Measurements from ENCODE around the gene TAF6L.
"Not testable (repeated sequence)": the region's sequence is repeated elsewhere in the genome, so short reads cannot be mapped to it uniquely, and the experiment has no call there.

TAF6L gene

DNA sequence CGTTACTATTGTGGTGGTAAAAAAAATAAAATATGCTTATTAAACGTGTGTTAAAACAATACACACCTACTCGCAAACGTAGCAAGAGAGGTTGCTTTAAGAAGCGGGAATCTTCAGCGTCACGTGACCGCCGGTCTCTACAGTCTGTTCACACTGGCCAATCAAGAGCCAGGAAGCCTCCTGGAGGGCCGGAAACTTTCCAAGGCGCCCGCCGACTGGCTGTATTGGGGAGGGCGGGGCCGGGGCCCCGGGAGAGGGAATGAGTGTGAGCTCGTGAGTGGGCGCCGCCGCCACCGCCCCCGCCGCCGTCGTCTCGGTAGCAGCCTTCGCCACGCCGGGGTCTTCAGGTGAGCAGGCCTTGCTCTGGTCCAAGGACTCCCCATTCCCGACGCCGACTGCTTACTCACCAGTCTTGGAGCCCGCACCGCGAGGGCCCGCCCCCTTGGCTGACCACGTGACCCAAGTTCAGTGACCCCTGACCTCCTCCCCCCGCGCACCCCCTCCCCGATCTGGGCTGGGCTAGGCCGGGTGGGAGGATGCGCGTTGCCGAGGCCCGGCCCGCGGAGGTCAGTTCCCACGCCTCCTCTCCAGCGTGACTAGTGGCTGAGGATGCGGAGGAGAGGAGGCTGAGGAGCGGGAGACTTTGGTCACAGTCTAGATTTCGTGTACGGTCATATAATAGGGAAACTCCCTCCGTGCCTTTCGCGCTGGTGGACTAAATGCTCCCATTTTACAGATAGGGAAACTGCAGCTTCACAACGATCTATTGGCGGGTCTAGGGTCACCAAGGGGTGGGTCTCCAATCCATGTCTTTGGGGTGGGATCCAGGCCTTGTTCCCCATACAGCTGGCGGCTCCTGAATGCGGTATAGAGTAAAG is at the start of gene TAF6L:
Gene TAF6L, plus strand, starts transcription at position 253 of the 878 bp plus-strand sequence. CDS start 4,388 bp downstream, outside the sequence.
- FAIRE-seq: peak; percentile 48

- no peak for FAIRE-seq
These were observed 49.2 kb upstream of the TAF6L start for GRCh38 chr11:62721994-62722393.

GRCh38 chr11:62724171-62724570 is 47.0 kb upstream of the TAF6L start:
- no peak for FAIRE-seq

DNA sequence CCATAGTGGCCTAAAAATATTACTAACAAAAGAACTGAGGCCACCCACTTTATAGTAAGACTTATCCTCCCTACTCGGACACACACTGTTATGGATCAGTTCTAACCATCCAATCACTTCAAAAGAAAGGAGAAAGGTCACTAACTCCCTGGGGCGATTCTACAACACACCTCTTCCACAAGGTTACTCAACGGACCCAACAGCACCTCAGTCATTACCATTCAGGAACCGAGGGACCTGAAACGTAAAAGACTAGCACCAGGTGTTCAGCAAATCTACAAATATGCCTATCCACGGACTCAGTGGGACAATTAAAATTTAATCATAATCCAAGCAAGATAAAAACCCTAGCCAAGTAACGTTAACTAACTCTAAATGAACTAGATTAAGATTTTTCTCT is 45.5 kb upstream of the TAF6L start:
- no peak for FAIRE-seq

DNA sequence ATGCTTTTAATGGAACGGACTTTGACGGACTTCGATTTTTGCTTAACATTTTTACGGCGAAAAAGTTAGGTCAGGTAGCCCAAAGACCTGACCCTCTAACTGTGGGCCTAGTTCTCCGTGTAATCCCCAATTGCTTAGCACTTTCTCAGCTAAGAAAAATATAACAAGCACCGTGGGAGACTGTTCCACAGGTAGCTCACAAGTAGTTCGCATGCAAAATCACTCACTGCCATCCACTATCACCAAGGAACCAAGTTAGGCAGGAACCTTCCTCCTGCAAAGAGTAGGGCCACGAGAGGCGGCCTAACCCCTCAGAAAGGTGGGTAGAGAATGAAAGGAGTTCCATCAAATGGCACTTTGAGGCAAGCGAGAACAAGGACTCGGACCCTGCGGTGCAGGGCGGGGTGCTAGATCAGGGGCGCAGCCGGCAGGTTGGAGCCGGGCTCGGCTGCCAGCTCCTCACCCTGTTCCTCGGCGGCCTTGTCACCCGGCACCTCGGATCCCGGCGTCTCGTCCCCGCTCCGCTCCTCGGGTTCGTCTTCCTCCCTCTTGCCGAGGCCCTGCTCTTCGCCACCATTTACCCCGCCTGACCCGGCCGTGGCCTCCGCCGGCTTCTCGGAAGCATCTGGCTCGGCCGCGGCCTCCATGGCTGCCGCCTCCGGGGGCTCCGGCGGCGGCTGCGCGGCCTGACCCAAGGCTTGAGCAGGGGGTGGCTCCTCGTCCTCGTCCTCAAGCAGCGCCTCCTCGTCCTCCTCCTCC is 44.9 kb upstream of the TAF6L start:
- FAIRE-seq: no peak

- FAIRE-seq: no peak
These were observed 44.4 kb upstream of the TAF6L start for GRCh38 chr11:62726915-62727164.

GRCh38 chr11:62727165-62727871 is 43.9 kb upstream of the TAF6L start, which contains the start of gene HNRNPUL2:
TSS of gene HNRNPUL2 (minus strand) at chr11:62727457. CDS start at chr11:62727156, 301 bp downstream.
- FAIRE-seq: peak; percentile 86

GRCh38 chr11:62727872-62728170 is 43.4 kb upstream of the TAF6L start:
- peak; percentile 88 for FAIRE-seq

GRCh38 chr11:62728171-62728988 is 42.8 kb upstream of the TAF6L start, which contains the start of gene TTC9C:
TSS of gene TTC9C (plus strand) at chr11:62728486. CDS start at chr11:62728849, 363 bp downstream.
- peak; percentile 39 for FAIRE-seq

GRCh38 chr11:62730076-62730475 is 41.1 kb upstream of the TAF6L start:
- FAIRE-seq: not testable (repeated sequence)

DNA sequence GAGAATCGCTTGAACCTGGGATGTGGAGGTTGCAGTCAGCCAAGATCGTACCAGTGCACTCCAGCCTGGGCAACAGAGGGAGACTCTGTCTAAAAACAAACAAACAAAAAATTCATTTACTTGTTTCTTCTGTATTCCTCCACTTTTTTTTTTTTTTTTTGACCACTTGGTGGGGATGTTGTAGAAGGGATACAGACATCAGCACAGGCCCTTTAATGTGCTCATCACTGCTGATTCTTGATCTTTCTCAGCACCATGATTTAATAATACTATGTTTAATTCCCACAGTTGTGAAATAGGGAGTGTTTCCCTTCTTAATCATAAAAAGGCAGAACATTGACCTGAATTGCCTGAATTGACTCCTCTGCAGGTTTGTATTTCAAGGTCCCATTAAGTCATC is 38.4 kb upstream of the TAF6L start:
- no peak for FAIRE-seq

DNA sequence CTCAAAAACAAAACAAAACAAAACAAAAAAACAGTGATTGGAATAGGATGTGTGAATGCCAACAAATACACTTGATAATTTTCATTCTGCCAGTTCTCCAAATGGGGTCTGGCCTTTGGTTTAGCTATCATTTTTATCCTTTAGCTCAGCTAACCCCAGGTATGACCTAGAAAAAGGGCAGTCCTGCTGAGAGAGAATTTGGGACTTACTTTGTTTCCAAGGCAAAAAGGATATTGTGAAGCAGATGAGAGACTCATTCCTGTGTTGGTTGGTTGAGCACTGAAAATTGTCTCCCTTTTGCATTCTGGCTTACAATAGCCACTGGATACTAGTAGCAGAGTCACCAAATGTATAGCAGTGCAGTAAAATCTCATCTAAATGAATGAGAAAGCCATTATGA is 34.0 kb upstream of the TAF6L start:
- no peak for FAIRE-seq

- FAIRE-seq: no peak
These were observed 23.6 kb upstream of the TAF6L start for GRCh38 chr11:62747475-62748160.

DNA sequence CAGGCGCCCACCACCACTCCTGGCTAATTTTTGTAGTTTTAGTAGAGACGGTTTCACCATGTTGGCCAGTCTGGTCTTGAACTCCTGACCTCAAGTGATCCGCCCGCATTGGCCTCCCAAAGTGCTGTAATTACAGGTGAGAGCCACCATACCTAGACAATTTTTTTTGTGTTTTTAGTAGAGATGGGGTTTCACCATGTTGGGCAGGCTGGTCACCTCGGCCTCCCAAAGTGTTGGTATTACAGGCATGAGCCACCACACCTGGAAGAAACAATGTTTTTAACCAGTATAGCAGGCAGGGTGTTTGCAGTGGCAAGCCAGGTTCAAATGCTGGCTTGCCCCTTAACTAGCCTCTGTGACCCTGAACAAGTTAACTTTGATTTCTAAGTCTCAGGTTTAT is 21.3 kb upstream of the TAF6L start:
- not testable (repeated sequence) for FAIRE-seq

DNA sequence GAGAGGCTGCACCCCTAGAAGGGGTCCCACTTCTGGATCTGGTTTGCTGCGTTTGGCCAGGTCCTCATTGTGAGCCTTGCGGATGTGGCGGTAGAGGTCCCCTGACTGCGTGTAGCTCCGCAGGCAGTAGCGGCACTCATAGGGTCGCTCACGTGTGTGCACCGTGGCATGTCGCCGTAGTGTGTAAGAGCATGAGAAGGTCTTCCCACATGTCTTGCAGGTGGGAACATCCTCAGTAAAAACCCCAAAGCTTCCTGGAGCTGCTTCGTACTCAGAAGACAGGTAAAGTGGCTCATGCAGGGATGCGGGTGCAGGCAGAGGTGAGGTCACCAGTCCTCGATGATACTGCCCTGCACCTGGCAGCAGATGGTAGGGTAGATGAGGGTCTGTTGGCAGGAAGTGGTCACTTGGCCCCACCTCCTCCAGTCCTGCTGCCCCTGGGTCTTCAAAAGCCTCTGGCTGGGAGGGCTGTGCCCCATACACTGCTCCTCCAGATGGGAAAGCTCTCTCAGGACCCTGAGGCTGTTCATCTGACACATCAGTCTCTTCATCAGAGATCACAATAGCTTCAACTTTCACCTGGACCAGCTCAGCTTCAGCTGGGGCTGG is 18.9 kb upstream of the TAF6L start:
- FAIRE-seq: no peak

DNA sequence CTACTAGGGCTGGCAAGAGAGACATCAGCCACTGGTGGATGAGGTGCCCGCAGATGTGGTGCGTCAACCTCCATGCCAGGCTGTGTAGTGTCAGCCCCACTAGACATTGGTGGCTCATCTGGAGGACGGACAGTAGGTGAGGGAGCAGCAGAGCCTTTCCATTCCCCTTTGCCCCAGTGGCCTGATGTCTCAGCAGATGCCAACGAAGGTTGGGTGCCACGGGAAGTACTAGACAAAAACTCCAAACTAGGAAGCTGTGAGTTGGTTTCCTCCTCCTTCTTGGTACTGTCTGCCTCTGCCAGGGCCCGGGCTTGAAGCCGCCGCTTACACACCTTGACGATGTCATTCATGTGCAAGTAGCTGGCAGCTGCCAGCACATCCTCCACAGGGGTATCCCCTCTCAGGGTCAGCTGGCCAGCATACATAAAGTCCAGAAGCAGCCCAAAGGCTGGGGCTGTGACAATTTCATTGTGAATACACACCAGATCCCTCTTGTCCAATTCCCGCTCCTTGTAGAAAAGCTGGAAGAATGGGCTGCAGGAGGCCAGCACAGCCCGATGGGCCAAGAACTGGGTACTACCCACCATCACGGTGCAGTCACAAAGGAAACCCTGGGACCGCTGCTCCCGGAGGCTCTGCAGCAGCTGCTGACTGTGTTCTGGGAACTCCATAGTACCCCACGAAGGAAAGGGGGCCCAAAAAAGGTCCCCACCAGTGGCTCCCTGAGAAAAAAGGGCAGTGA is 18.0 kb upstream of the TAF6L start:
- no peak for FAIRE-seq

DNA sequence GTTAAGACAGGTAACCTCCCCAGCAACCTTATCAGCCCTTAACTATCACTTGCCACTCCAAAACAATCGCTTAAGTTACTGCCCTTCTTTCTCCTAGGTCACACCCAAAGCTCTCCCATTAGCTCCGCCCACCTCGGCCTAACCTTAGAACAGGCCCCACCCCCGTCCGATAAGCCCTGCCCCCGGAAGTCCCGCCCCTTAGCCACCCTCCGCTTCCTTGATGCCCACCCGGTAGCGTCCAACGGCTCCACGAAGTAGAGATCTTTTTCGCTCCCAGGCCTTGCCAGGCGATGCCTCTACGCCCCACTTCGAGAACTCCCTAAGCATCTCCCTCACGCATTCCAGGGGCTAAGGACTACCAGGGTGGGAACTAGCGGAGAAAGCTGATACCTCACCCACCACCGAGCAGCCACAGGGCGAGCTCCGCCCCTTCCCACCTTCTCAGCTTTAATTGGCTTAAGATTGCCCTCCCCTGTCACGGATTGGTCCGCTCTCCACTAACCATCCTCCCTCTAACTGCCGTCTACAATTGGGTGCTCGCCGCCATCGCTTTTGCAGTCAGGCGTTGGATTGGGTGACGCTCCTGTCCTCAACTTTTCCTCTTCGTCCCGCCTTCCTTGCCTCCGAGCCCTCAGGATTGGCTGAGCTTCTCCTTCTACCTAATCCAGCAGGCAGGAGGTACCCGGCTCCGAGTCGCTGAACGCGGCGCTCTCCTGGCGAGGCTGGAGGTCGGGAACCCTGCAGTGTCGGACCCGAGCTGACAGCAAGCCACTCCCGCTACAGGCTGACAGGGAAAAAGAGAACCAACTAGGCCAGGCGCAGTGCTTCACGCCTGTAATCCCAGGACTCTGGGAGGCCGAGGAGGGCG is 17.2 kb upstream of the TAF6L start, which contains the start of gene ZBTB3:
Gene ZBTB3, minus strand, starts transcription at position 425 of the 868 bp plus-strand sequence. CDS start 496 bp downstream, outside the sequence.
- FAIRE-seq: peak; percentile 89

DNA sequence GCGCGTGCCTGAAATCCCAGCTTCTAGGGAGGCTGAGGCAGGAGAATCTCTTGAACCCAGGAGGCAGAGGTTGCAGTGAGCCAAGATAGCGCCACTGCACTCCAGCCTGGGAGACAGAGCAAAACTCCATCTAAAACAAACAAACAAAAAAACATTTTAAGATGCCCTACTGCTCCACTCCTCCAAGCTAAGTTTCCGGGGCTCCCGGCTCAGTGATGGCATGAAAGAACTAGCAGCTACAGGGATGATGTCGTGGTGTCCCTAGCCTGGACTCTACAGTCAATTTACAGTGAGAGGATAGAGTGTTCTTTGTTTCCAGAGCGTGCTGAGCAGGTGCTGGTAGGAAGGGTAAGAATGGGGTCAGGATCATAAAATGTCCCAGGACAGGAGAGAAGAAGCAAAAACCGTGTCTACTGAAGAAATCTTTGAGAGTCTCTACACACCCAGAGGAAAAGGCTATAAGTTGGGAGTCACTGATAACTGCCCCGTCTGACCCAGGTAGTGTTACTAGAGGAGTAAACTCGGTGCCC is 16.0 kb upstream of the TAF6L start:
- no peak for FAIRE-seq

Data from endometrium (tissue), 2 donors.